HCT116 (cell line): ENCODE measurements around the gene PRCD. TPM values are rescaled to one million over a fixed set of nuclear protein-coding genes. Genes with fewer than 3 reads are reported as not detected.
A peak's percentile ranks its signal among the peaks of the same experiment; 100 is the strongest.

Source experiments
- ATAC-seq: fragments of 200-7000 bp; cut with Tn5 transposase; 2 replicates; pipeline ENCODE4 v1.9.1; 2020; ENCODE audit warnings: mild to moderate bottlenecking, moderate library complexity
- BruUV-seq: library from RNA; stranded (reverse); fragments of 400-500 nt; replicated peaks from 2 replicates; lab custom pipeline; 2021; lab: Mats Ljungman, UMichigan
- CTCF ChIA-PET: fragments of 300-600 bp; sonication (Branson Sonifier 250); formaldehyde crosslinking; loops from one replicate; lab custom pipeline; 2021; ENCODE audit warnings: antibody characterized with exemption; lab: Charles Lee
- POLR2A ChIA-PET: fragments of 300-600, 350-600 bp; sonication (Branson Sonifier 250); formaldehyde crosslinking; loops from one replicate; lab custom pipeline; 2021; ENCODE audit warnings: antibody characterized with exemption; lab: Charles Lee
- RAD21 ChIA-PET, 2 experiments: fragments of 300-600 bp; sonication (Branson Sonifier 250); formaldehyde crosslinking; loops; one replicate each; lab custom pipeline; 2023; ENCODE audit warnings: low total read pairs in 2 of 2; ENCODE audit not compliant: uncharacterized antibody in 2 of 2, unreplicated experiment in 2 of 2, low non-redundant PET in 1 of 2; lab: Charles Lee
- DNase-seq: peaks from one replicate; pipeline ENCODE4 v3.0.0-alpha.2; 2010; ENCODE audit warnings: low read depth, low spot score
- H2AFZ ChIP-seq: fragments of 200-600 bp; shearing (Covaris generic), sonication (generic); 2 replicates; pipeline ENCODE4 v1.6.1; 2017; ENCODE audit warnings: low read depth, mixed run types, mixed read lengths, antibody characterized with exemption, low read length; ENCODE audit not compliant: poor library complexity, severe bottlenecking
- H3K27ac ChIP-seq: 2 replicates; pipeline ENCODE4 v1.5.1; 2012; ENCODE audit warnings: low read depth, low read length
- H3K27me3 ChIP-seq: fragments of 200-600 bp; sonication (generic); 2 replicates; pipeline ENCODE4 v1.6.1; 2016; ENCODE audit warnings: mixed run types, low read length, mixed read lengths; ENCODE audit not compliant: insufficient read depth
- H3K36me3 ChIP-seq, 2 experiments: fragments of 200-500 bp in 1 of 2; fragments of 200-600 bp in 1 of 2; sonication (Bioruptor generic) in 1 of 2; sonication (generic) in 1 of 2; 2 replicates each; pipeline versions ENCODE4 v1.5.1 to v1.6.1; 2014 to 2016; ENCODE audit warnings: low read length in 2 of 2, inconsistent platforms in 1 of 2, mixed read lengths in 1 of 2, mixed run types in 1 of 2; ENCODE audit not compliant: insufficient read depth in 2 of 2, control insufficient read depth in 1 of 2
- H3K4me1 ChIP-seq, 2 experiments: fragments of 200-600 bp in 1 of 2; sonication (generic) in 1 of 2; 2 replicates each; pipeline versions ENCODE4 v1.5.1 to v1.6.1; 2012 to 2017; ENCODE audit warnings: low read length in 2 of 2, inconsistent platforms in 1 of 2, mild to moderate bottlenecking in 1 of 2, mixed read lengths in 1 of 2, mixed run types in 1 of 2, moderate library complexity in 1 of 2; ENCODE audit not compliant: insufficient read depth in 2 of 2, control insufficient read depth in 1 of 2
- H3K4me2 ChIP-seq: fragments of 200-600 bp; sonication (generic); 2 replicates; pipeline ENCODE4 v1.6.1; 2017; ENCODE audit warnings: mixed run types, low read length, mixed read lengths
- H3K4me3 ChIP-seq, 2 experiments: fragments of 200-600 bp in 1 of 2; sonication (generic) in 1 of 2; replicated peaks in 1 of 2; 2 replicates each; pipeline ENCODE4 v1.5.1; 2011 to 2016; ENCODE audit warnings: low read length in 2 of 2, control low read depth in 1 of 2, low read depth in 1 of 2, mild to moderate bottlenecking in 1 of 2, mixed read lengths in 1 of 2, mixed run types in 1 of 2
- H3K79me2 ChIP-seq: fragments of 200-600 bp; sonication (generic); 2 replicates; pipeline ENCODE4 v1.6.1; 2017; ENCODE audit warnings: mild to moderate bottlenecking, mixed run types, low read length, moderate library complexity, mixed read lengths; ENCODE audit not compliant: insufficient read depth
- H3K9ac ChIP-seq: fragments of 200-600 bp; sonication (generic); 2 replicates; pipeline ENCODE4 v1.6.1; 2016; ENCODE audit warnings: low read length, mixed read lengths
- H3K9me2 ChIP-seq: fragments of 200-600 bp; sonication (generic), shearing (Covaris generic); 2 replicates; pipeline ENCODE4 v1.6.1; 2017; ENCODE audit warnings: mixed run types, mild to moderate bottlenecking, moderate library complexity; ENCODE audit not compliant: insufficient read depth
- H3K9me3 ChIP-seq, 2 experiments: fragments of 200-500 bp in 1 of 2; fragments of 200-600 bp in 1 of 2; sonication (Bioruptor generic) in 1 of 2; sonication (generic) in 1 of 2; 2 replicates each; pipeline ENCODE4 v1.6.1; 2014 to 2017; ENCODE audit warnings: low read length in 2 of 2, mixed read lengths in 2 of 2, inconsistent platforms in 1 of 2, low read depth in 1 of 2, mild to moderate bottlenecking in 1 of 2, mixed run types in 1 of 2, moderate library complexity in 1 of 2; ENCODE audit not compliant: control insufficient read depth in 1 of 2, insufficient read depth in 1 of 2
- H4K20me1 ChIP-seq: fragments of 200-600 bp; sonication (generic), shearing (Covaris generic); 2 replicates; pipeline ENCODE4 v1.6.1; 2017; ENCODE audit warnings: mixed run types, mild to moderate bottlenecking, moderate library complexity; ENCODE audit not compliant: insufficient read depth
- CBX3 ChIP-seq: IDR thresholded peaks from 2 replicates; pipeline ENCODE4 v1.6.1; 2012; ENCODE audit warnings: low read depth
- ELF1 ChIP-seq: IDR thresholded peaks from 2 replicates; pipeline ENCODE4 v1.6.1; 2012; ENCODE audit warnings: low read depth, borderline replicate concordance
- FOSL1 ChIP-seq: IDR thresholded peaks from 2 replicates; pipeline ENCODE4 v1.6.1; 2012; ENCODE audit warnings: low read depth
- RAD21 ChIP-seq: IDR thresholded peaks from 2 replicates; pipeline ENCODE4 v1.6.1; 2012; ENCODE audit warnings: low read depth, mild to moderate bottlenecking
- intact Hi-C: fragments of 100-400 bp; cut with micrococcal nuclease; formaldehyde crosslinking; loops from 2 replicates; pipeline ENCODE4 v1.10.0; 2022
- total RNA-seq: library from RNA; stranded (reverse); gene quantifications from one replicate; pipeline ENCODE4 v1.2.1, GENCODE V29; 2021; ENCODE audit not compliant: unreplicated experiment
- TF ChIP-seq, protein P1 (sequence below): IDR thresholded peaks from 2 replicates; pipeline ENCODE4 v1.6.1; 2012

Gene PRCD
- total RNA-seq, 1 experiment from 2014 or later = not detected

DNA sequence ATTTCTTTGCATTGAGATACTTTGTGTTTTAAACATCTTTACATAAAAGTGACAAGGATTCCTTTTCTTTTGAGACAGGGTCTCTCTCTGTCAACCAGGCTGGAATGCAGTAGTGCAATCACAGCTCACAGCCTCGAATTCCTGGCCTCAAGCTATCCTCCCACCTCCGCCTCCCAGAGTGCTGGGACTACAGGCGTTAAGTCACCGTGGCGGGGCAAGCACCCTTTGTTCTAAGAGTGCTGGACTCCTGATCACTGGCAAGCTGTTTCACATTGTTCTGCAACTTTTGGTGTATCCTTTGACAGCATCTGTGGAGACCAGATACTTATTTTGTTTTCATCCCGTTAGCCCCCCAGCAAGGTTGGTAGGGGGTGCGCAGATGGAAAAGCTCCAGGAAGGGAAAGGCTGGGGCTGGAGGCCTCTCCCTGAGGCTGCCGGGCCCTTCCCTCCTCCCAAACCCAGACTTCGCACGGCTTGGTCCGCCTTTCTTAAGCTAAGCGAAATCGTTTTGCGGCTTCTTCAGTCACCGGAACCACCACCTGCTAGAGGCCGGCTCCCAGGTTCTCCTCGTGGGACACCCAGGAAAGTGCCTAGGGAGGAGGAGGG lies 44.7 kb downstream of the PRCD start:
- TF ChIP-seq FOSL1 = no peak
- TF ChIP-seq, protein P1, sequence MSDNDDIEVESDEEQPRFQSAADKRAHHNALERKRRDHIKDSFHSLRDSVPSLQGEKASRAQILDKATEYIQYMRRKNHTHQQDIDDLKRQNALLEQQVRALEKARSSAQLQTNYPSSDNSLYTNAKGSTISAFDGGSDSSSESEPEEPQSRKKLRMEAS = peak; percentile 41; the same call in 1 of the 2 replicates
- intact Hi-C loops = no loop called here
- Histone ChIP-seq H3K4me3 (peak overlapping the region; percentile 68 to 87), H3K36me3 (no peaks in the 10 kb centered on the region), H3K9me2 (no peaks in the 10 kb centered on the region), H3K9ac (peak overlapping the region; percentile 86), H3K4me2 (peak overlapping the region; percentile 99), H3K27ac (peak overlapping the region; percentile 80; the same call in 1 of the 2 replicates), H3K27me3 (no peaks in the 10 kb centered on the region), H4K20me1 (no peaks in the 10 kb centered on the region), H3K4me1 (peaks cover 21 to 45% of the 10 kb centered on the region in 2 experiments), H3K9me3 (no peaks in the 10 kb centered on the region), H3K79me2 (no peaks in the 10 kb centered on the region; the same call in 1 of the 2 replicates), H2AFZ (no peak overlapping the region)
- ATAC-seq = no peak; the same call in none of the 2 replicates
- RAD21 ChIA-PET = no interaction called here
- POLR2A ChIA-PET = interaction anchor here (0.6 to 1.8 kb wide), 3 partner anchors 9 to 38 kb away, joined by 3 to 10 read pairs (median 4); no protein-coding TSS in a partner anchor
- CTCF ChIA-PET = interaction anchor here (0.9 kb wide), 1 partner anchor 39 kb away, joined by 4 read pairs; no protein-coding TSS in a partner anchor
- no peak for DNase-seq
- BruUV-seq = no TSS peak

DNA sequence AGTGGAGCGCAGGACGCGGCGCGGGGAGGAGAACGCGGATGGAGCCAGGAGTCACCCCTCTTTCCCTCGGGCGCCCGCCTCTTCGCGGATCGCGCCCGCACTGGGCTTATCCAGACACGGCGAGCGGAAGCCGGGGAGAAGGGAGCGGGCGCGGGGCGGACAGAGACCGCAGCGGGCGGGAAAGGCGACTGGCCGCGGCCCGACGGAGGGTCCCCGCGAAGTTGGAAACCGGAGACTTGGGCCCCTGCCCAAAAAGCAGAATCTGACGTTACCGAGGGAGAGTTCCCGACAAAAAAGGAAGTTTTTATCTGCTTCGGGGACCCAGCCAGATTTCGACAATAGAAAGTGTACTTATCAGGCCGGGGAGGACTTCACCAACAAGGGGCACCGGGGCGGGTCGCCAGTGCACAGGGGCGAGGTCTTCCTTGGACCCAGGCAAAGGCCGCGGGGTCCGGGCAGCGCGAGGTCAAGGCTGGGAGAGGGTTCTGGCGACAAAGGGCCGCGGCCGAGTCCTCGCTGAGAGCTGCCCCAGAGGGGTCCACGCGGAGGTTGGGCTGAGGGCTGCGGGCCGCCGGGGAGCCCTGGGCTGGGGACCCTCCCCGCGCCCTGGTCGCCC lies 45.3 kb downstream of the PRCD start:
- CTCF ChIA-PET = interaction anchor here (0.9 to 1.5 kb wide), 6 partner anchors 28 to 128 kb away, joined by 3 to 9 read pairs (median 4); no protein-coding TSS in a partner anchor
- POLR2A ChIA-PET = interaction anchor here (0.6 to 1.9 kb wide), 6 partner anchors 8 to 38 kb away, joined by 3 to 10 read pairs (median 8); no protein-coding TSS in a partner anchor
- RAD21 ChIA-PET = no interaction called here
- H3K27ac ChIP-seq = peak overlapping the region; percentile 80
- peak overlapping the region; percentile 86 for H3K9ac ChIP-seq
- peak overlapping the region; percentile 68 to 87 for H3K4me3 ChIP-seq
- no peak for DNase-seq
- H3K9me3 ChIP-seq = no peaks in the 10 kb centered on the region
- peak overlapping the region; percentile 29 for H2AFZ ChIP-seq
- no peaks in the 10 kb centered on the region for H3K36me3 ChIP-seq
- intact Hi-C loops = no loop called here
- peak overlapping the region; percentile 99 for H3K4me2 ChIP-seq
- TSS peak; percentile 63 for BruUV-seq
- no peaks in the 10 kb centered on the region for H3K27me3 ChIP-seq
- no peaks in the 10 kb centered on the region for H4K20me1 ChIP-seq
- no peaks in the 10 kb centered on the region for H3K9me2 ChIP-seq
- H3K79me2 ChIP-seq = no peaks in the 10 kb centered on the region; the same call in 1 of the 2 replicates
- H3K4me1 ChIP-seq = peaks cover 21 to 45% of the 10 kb centered on the region in 2 experiments
- TF ChIP-seq, protein P1 = 0 out of 2 replicates have a peak, but pooled peaks have one; percentile 6
- TF ChIP-seq CBX3 (no peak), ELF1 (no peak), RAD21 (no peak)
- TF ChIP-seq, all 23 proteins: peak for 1
- peak; percentile 12 for ATAC-seq
